A549 (cell line): ENCODE measurements around the gene SLC1A3.

Experiments used
- BHLHE40 ChIP-seq: IDR thresholded peaks from 2 replicates; pipeline ENCODE4 v1.6.1; 2012; ENCODE audit warnings: low read depth, low read length, inconsistent platforms
- CEBPB ChIP-seq, 2 experiments: fragments of >200 bp in 1 of 2; sonication (Bioruptor Twin) in 1 of 2; formaldehyde crosslinking in 1 of 2; IDR thresholded peaks; 2 replicates each; pipeline ENCODE4 v1.6.1; 2012 to 2016
- FOSL2 ChIP-seq, 2 experiments: fragments of 450-650 bp in 1 of 2; fragments of >200 bp in 1 of 2; sonication (Bioruptor Twin) in 1 of 2; formaldehyde crosslinking; IDR thresholded peaks; 2 replicates each; pipeline versions ENCODE4 v1.5.0 to v1.6.1; 2016 to 2020; ENCODE audit warnings: mild to moderate bottlenecking in 1 of 2, moderate library complexity in 1 of 2
- GATA3 ChIP-seq: IDR thresholded peaks from 2 replicates; pipeline ENCODE4 v1.6.1; 2012; ENCODE audit warnings: borderline replicate concordance
- NFE2L2 ChIP-seq: fragments of 150-350 bp; conservative IDR thresholded peaks from 2 replicates; pipeline ENCODE4 v1.6.1; 2014; ENCODE audit warnings: low read length
- NPAS2 ChIP-seq: fragments of 250-450 bp; sonication (Bioruptor Pico); IDR thresholded peaks from 2 replicates; pipeline ENCODE4 v1.8.0; 2022; ENCODE audit warnings: mild to moderate bottlenecking, moderate library complexity, borderline replicate concordance
- POLR2A ChIP-seq: IDR thresholded peaks from 2 replicates; pipeline ENCODE4 v1.6.1; 2012; ENCODE audit warnings: mild to moderate bottlenecking, low read length
- POLR2AphosphoS2 ChIP-seq: conservative IDR thresholded peaks from 2 replicates; pipeline ENCODE4 v1.6.1; 2012; ENCODE audit warnings: low read length, improper control_type of control experiment, inconsistent platforms
- SMC3 ChIP-seq: fragments of >200 bp; sonication (Bioruptor Twin); formaldehyde crosslinking; IDR thresholded peaks from 3 replicates; pipeline ENCODE4 v1.6.1; 2018; ENCODE audit warnings: inconsistent platforms
- SREBF2 ChIP-seq: fragments of 450-650 bp; IDR thresholded peaks from 2 replicates; pipeline ENCODE4 v1.6.1; 2014; ENCODE audit warnings: mild to moderate bottlenecking, moderate library complexity
- ZC3H11A ChIP-seq: fragments of 450-650 bp; IDR thresholded peaks from 2 replicates; pipeline ENCODE4 v1.6.1; 2014; ENCODE audit warnings: antibody characterized with exemption, mild to moderate bottlenecking
- TF ChIP-seq, protein P1 (sequence below): fragments of >200 bp; sonication (Bioruptor Twin); formaldehyde crosslinking; IDR thresholded peaks from 3 replicates; pipeline ENCODE4 v1.5.1; 2016

DNA sequence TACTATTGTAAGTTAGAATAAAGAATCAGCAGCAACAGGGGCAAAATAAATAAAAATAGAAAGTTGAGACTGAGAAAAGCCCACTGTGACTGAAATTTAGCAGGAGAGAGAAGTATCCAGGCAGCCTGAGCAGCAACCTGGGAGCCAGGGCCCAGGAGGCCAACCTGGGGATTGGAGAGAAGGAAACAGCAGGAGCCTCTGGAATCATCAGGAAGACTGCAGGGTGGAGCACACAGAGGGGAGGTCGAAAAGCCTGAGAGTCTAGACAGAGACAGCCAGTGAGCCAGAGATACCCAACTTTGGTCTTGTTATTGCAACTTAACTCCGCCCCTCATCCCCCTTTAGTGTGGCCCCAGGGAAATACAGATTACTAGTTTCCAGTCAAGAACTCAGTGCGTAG, 98.6 kb downstream of the SLC1A3 start:
- TF ChIP-seq POLR2A (no peak), NPAS2 (no peak), POLR2AphosphoS2 (no peak), NFE2L2 (no peak), CEBPB (IDR thresholded peaks at IDR 0.05) (no peak), BHLHE40 (no peak), SREBF2 (no peak), GATA3 (no peak), SMC3 (no peak), FOSL2 (IDR thresholded peaks at IDR 0.05) (no peak), FOSL2 (CRISPR knock-in tag; IDR thresholded peaks at IDR 0.05) (no peak), ZC3H11A (no peak)
- TF ChIP-seq, protein P1, sequence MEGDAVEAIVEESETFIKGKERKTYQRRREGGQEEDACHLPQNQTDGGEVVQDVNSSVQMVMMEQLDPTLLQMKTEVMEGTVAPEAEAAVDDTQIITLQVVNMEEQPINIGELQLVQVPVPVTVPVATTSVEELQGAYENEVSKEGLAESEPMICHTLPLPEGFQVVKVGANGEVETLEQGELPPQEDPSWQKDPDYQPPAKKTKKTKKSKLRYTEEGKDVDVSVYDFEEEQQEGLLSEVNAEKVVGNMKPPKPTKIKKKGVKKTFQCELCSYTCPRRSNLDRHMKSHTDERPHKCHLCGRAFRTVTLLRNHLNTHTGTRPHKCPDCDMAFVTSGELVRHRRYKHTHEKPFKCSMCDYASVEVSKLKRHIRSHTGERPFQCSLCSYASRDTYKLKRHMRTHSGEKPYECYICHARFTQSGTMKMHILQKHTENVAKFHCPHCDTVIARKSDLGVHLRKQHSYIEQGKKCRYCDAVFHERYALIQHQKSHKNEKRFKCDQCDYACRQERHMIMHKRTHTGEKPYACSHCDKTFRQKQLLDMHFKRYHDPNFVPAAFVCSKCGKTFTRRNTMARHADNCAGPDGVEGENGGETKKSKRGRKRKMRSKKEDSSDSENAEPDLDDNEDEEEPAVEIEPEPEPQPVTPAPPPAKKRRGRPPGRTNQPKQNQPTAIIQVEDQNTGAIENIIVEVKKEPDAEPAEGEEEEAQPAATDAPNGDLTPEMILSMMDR = no peak
